GM18502 (cell line): ENCODE measurements around the gene MAP3K6.

Source experiments
- ATAC-seq: cut with Tn5 transposase; IDR thresholded peaks from one replicate; pipeline ENCODE4 v1.9.1; 2021; ENCODE audit warnings: mild to moderate bottlenecking; ENCODE audit not compliant: unreplicated experiment, poor library complexity

The MAP3K6 gene

DNA sequence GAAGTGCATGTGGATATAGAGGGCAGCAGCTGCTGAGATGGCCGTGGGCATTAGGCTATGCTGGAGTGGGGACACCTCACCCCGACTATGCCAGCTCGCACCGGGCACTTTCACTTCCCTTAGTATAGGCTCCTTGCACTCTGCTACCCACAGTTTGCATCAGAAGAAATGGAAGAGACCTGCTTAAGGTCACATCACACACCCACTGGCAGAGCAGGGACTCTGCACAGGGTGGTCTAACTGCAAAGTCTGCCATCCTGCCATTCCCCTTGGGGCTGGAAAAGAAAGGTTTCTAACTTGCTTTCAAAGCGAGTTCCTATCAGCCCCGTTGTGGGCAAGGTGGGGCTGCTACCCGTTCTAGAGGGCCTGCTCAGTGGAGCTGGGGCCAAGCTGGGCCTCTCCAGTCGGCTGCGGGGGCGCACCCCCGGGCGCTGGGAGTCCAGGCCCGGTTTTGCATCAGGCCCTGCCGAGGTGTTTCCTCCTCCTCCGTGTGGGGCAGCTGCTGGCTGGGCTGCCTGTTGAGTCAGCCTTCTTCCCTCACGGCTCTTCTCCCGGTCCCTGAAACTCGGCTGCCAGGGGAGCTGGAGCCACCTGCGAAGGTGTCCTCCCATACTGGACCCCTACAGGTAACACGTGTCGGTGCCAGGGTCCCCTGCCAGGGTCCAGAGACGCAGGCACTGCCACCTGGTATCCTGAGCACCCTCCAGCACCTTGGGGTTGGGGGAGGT is 25.1 kb downstream of the MAP3K6 start, which contains the start of gene SYTL1:
Gene SYTL1 (plus strand): TSS at position 498 of the 728 bp plus-strand sequence. CDS start 3,313 bp downstream, outside the sequence.
- peak; percentile 52 for ATAC-seq

DNA sequence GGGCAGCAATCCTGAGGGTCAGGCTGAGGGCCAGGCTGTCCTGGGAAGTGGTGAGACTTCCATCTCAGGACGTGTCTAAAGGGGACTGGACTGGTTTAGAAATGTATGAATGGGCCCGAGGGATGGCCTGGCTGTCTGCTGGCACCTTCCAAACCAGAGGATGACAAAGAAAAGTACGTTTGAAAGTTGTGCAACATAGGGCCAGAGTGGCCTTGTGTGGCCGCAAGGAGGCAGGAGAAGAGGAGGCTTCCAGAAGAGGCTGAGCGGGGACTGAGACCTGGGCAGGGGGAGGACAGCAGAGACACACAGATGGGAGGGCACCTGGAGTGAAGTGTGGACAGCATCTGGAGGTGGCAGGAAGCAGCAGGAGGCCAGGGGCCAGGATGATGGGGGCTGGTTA is 27.5 kb downstream of the MAP3K6 start:
- no peak for ATAC-seq

DNA sequence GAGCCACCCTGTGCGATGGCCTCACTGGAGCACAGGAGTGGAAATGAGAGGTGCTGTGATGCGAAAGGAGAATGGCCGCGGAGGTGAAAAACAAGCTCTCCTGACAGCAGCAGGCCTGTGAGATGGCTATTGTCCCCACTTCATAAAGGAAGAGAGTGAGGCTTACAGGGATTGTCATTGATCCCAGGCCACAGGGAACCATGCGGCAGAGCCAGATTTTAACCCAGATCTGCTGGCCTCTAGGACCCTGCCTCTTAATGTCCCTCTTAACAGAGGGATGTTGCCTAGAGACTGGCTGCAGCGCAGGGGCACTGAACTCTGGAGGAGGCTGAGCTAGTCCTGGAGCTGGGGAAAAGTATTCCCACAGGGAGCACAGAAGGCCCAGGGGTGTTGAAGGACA is 28.0 kb downstream of the MAP3K6 start:
- no peak for ATAC-seq

DNA sequence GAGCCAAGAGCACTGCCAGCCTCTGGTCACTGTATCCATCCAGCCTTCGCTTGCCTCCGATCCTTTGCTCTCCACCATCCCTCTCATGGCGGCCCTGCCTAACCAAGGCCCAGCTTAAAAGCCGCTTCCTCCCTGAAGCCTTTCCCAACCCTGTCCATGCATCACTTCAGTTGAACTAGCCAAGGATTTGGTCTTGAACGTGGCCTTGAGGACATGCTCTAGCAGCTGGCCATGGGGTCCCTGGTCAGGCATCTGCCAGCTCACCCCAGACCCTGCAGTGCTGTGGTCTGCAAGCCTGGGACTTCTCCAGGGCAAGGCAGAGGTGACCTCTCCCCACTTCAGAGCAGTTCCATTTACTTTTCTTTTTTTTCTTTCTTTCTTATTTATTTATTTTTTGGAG is 30.0 kb downstream of the MAP3K6 start:
- no peak for ATAC-seq

DNA sequence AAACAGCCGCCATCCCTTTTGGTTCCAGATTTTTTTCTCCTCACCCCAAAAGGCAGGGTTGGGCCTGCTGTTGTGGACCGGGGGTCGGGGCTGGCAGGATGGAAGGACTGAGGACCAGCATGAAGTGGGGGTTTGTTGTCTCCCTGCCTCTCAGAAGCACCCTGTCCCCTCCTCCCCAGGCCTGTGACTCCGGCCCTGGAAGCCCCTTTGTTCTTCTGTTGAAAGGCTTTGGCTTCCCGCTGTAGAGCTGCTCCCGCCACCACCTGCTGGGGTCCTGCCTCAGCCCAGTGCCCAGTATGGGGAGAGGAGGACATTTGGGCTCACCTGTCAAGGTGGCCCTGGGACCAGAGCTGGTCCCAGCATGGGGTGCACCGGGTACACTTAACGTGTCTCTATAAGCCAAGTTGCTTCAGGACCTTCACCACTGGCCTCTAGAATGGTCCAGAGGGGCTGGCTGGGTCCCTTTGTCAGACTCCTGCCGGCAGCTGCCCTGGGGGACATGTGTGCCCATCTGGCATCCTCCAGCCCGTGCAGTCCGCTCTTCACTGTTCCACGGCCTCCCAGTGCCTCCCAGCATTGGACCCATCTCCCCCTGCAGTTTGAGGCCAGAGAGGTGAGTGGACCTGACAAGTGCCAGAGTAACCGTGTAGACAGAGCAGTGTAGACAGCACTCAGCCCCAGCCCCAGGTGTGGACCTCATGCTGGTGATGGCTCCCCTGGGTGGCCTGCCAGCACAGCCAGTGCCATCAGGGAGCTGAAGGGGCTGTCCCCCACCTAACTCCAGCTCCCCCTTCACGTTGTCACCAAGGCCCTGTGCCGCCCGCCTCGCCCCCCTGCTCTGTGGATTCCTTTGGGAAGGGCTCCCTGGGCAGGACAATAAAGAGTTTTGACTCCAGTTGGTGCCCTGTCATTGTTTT is 31.0 kb downstream of the MAP3K6 start:
- ATAC-seq: no peak

DNA sequence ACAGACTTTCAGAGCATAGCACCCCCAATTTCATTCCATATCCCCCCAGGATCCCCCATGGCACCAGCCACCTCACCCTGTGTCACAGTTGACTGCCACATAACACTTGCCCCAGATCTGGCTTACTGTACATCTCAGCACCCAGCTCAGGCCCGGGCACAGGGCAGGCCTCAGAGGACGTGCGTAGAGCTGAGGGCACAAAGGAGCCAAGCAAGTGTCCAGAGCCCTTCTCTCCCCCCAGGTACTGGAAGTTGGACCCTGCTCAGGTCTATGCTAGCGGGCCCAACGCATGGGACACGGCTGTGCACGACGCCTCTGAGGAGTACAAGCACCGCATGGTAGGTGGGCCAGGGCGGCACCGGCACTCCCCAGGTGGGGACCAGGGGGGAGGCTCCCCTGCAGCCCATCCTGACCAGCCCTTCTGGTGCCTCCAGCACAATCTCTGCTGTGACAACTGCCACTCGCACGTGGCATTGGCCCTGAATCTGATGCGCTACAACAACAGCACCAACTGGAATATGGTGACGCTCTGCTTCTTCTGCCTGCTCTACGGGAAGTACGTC is 33.0 kb downstream of the MAP3K6 start:
- no peak for ATAC-seq

DNA sequence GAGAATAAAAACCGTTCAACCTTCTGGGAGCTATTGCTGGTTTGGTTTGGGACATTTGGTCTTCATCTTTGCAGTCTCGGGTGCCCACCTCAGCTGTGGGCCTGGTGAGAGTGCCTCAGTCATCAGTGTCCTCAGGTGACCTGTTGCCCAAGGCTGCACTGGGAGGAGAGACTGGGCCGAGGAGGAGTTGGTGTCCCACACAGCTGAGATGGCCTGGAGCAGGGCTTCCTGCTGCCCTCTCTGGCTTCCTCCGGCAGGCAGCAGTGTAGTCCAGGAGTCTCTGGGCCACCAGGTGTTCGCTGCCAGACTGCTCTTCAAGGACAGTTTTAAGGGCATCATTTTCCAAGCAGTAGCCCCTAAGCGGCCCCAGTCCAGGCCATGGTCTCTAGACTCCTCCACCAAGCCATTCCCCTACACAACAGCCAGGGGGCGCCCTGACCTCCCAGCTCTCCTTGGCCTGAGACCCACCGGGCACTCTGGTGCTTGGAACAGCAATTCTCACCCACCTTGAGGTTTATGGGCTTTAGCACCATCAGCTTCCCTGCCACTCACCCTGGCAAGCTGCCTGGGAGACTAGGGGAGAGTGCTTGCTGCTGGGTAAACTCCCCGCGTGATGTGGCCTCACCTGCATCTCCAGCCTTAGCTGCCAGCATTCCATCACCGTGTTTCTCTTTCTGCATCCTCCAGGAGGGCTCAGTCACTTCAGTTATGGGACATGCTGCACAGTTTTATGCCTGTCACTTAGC is 34.1 kb downstream of the MAP3K6 start:
- no peak for ATAC-seq

DNA sequence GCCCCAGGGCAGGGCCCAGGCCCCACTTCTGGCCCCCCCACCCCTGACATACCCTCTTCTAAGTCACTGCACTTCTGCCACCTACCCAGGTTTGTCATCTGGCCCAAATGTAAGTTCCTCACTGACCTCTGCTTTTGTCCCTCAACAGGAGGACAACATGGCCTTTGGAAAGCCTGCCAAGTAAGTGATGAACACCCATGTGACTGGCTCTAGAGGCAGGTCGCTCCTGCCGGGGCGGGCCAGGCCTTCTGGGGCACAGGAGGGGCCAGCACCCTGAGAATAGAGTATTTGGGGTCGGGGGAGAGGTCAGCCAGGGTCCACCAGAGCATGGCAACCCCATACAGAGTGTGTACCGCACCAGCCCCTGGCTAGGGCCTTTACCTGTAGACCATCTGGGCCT is 34.8 kb downstream of the MAP3K6 start:
- no peak for ATAC-seq

DNA sequence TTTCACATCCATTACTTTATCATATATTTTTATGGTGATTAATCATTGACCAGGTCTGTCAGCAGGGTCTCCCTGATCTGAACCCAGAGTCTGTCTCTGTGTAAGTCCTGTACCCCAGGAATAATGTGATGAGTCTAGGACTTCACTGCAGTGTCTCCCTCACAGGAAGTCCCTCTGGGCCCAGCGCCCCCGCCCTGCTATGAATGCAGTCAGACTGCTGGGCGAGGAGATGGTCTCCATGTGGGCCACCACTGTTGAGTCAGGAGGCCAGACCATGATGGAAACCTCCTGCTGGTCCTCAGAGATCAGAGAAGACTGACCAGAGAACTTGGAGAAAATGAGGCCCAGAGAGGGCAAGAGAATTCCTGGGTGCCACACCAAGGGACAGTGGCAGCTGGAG is 35.3 kb downstream of the MAP3K6 start:
- ATAC-seq: no peak

DNA sequence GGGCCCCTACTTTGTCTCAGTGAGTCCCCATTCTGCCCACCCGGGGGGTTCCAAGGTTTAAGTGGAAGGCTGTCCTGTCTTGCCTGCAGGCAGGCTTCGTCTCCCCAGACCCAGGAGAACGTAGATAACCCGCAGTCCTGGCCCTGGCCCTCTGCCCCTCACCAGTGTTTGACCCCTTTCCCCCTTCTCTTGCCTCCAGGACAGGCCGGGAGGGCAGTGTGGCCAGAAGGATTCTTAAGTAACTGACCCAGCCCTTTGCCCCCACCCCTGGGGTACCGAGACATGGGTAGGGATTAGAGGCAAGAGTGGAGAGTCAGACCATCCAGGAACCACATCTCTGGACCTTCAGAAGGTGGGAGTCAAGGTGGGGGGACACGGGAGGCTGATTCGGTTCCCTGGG is 36.0 kb downstream of the MAP3K6 start:
- no peak for ATAC-seq

DNA sequence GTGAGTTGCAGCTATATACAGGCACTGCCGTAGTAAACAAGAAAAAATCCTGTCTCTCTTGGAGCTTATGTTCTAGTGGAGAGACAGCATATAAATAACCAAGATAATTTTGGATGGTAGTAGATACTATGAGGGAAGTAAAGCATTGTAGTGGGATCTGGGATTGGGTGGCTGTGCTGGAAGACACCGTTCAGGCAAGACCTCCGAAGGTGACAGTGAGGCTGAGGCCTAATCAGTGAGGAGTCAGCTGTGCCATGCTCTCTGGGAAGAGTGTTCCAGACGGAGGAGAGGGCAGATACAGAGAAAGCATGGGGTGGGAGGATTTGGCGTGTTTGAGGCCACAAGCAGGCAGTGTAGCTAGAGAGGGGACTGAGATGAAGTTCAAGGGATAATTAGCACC is 38.8 kb downstream of the MAP3K6 start:
- ATAC-seq: no peak

DNA sequence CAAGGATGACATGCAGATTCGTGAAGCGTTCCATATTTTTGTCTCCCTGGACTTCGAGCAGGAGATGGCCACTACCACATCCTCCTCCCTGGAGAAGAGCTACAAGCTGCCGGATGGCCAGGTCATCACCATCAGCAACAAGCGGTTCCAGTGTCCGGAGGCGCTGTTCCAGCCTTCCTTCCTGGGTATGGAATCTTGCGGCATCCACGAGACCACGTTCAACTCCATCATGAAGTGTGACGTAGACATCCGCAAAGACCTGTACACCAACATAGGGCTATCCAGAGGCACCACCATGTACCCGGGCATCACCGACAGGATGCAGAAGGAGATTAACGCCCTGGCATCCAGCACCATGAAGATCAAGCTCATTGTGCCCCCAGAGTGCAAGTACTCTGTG is 41.5 kb downstream of the MAP3K6 start:
- no peak for ATAC-seq

DNA sequence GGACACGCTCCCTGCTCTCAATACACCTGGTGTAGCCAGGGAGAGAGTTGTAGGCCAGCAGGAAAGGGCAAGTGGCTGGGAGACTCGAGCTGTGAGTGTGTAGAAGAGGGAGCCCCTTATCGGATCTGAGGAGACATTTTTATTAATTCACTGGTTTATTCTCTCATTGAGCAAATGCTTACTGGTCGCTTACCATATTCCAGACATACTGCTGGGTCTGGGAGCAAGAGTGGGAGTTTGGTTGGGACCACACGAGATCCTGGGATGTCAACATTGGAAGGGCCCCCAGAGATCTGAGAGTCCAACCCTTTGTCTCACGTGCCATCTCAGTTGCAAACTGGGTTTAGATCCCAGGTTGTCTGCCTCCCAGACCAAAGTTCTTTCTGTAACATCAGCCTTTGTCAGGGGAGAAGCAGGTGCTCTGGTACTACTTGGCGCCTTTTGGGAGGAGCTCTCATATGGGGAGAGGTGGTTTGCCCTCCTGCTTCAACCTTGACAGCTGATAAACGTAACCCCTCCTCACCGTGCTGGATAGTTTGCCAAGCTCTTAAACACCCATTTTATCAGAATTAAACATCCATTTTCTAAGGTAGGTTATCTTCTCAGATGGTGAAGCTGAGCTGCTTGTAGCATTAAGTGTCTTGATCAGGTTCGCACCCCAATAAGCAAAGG is 44.1 kb downstream of the MAP3K6 start:
- ATAC-seq: no peak

DNA sequence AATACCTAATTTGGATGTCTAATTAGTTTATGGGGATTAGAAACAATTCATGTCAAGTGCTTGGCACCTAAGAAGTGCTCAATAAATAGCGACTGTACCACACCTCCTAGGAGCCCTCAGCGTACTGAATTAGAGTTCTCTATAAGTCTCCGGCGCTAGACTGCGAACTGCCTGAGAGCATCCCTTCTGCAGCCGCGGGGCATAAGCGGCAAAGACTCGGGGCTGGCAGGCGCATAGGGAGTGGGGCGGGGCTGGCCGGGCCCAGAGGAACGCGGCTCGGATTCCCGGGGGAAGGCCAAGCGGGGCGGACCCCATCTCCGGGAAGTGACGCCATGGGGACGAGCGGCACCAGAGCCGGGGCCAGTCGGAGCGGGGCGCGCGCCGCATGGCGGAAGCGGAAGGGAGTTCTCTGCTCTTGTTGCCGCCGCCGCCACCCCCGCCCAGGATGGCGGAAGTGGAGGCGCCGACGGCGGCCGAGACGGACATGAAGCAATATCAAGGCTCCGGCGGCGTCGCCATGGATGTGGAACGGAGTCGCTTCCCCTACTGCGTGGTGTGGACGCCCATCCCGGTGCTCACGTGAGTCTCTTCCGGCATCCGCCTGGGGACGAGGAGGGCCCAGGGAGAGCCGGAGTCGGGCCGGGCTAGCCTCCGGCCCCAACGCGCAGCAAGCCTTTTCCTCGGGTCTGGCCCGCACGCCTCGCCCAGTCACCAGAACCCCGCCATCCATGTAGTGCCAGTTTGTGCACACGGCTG is 44.8 kb downstream of the MAP3K6 start, which contains the start of gene TMEM222:
Gene TMEM222 (plus strand): TSS at position 351 of the 756 bp plus-strand sequence. CDS start 35 bp downstream, at position 386.
- ATAC-seq: peak; percentile 93

DNA sequence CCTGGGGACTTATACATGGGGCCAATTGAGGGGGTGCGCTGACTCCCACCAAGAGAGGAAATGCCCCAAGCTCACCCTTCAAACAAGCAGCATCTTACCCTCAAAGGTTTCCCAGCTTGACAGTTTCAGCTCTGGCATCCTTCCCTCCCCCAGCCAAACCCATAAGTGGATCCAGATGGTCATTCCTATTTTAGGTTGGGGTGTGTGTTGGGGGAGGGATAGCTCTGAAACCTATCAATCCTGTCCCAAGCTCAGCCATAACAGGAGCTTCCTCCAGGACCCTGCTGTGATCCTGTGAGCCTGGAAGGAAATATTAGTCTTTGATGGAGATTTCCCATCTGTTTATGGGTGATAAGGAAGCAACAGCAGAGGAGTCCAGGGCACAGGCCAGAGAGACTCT is 48.2 kb downstream of the MAP3K6 start:
- ATAC-seq: no peak

DNA sequence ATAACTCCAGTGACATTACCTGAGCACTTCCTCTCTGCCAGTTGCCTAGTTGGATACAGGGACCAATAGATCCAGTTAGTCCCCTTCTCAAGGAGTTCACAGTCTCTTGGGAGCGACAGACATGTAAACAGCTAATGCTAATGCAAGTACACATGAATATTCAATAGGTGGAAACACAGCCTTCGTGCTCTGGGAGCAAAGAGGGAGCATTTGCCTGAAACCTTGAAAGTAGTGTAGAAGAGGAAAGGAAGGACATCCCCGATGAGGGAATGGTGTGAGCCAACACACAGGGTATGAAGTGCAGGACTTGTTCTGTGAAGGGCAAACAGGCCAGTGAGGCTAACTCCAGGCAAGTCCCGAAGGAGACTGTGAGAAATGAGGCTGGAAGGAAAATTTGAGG is 48.6 kb downstream of the MAP3K6 start:
- no peak for ATAC-seq

DNA sequence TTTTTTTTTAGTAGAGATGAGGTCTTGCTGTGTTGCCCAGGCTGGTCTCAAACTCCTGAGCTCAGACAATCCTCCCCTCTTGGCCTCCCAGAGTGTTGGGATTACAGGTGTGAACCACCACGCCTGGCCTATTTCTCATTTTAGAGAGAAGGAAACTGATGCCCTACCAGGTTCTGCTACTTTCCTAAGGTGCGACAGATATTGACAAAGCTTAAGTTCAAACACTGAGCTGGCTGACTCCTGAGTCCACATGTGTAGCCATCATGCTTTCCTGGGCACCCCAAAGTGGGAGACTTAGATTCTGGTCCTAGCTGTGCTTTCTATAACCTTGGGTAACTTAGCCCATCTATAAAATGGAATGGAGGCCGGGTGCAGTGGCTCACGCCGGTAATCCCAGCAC is 49.9 kb downstream of the MAP3K6 start:
- no peak for ATAC-seq

DNA sequence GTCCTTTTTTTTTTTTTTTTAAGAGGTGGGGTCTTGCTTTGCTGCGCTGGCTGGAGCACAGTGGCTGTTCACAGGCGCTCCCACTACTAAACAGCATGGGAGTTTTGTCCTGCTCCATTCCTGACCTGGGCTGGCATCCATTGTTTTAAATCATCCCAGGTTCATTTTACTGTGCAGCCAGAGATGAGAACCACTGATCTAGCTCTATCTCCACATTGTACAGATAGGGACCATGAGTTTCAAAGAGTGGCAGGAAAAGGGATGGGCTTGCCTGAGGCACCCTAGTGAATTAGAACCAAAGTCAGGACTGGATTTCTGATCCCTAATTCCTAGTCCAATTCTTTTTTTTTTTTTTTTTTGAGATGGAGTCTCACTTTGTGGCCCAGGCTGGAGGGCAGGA is 52.0 kb downstream of the MAP3K6 start:
- ATAC-seq: no peak

DNA sequence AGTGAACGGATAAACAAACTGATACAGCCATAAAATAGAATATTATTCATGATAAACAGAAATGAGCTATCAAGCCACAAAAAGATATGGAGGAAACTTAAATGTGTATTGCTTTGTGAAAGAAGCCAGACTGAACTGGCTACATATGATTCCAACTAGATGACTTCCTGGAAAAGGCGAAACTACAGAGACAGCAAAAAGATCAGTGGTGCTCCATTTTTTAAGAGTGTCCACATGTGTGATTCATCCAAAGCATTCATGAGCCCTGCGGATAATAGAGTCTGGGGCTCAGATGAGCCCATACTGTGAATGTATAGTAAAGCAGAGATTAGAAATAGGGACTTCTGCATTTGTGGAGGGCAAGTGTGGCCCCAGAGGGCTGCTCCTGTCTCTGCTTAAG is 52.6 kb downstream of the MAP3K6 start:
- no peak for ATAC-seq
